ENCODE measurements around the gene S1PR2. TPM values are rescaled to one million over a fixed set of nuclear protein-coding genes. Genes with fewer than 3 reads are reported as not detected.

The S1PR2 gene
- total and polyA plus RNA-seq, 9 donors, result 3.6 to 25.9 (median 7.0) TPM

- no peak for DNase-seq
- intact Hi-C loops (cut with DNase I), result no loop called here
- TF ChIP-seq POLR2A (IDR thresholded peaks at IDR 0.05) (no peak), EP300 (IDR thresholded peaks at IDR 0.05) (no peak), CTCF (IDR thresholded peaks at IDR 0.05) (no peak)
- Histone ChIP-seq H3K27ac (no peak overlapping the region), H3K27me3 (no peaks in the 10 kb centered on the region), H3K9me3 (no peaks in the 10 kb centered on the region), H3K4me1 (ENCODE audit: insufficient read depth) (no peaks in the 10 kb centered on the region), H3K4me3 (no peak overlapping the region), H3K36me3 (no peaks in the 10 kb centered on the region)
- WGBS, 3 donors, result 76 to 93% (median 90%) methylated on average over 4 of the region's 4 CpGs
Observed at GRCh38 chr19:10235003-10235402, 3.9 kb upstream of the S1PR2 start.

- no peaks in the 10 kb centered on the region for H3K9me3 ChIP-seq
- no peak for TF ChIP-seq EP300 (IDR thresholded peaks at IDR 0.05)
- TF ChIP-seq POLR2A (IDR thresholded peaks at IDR 0.05), result no peak
- TF ChIP-seq CTCF (IDR thresholded peaks at IDR 0.05), result no peak
- H3K27me3 ChIP-seq, result no peaks in the 10 kb centered on the region
- no peak overlapping the region for H3K4me3 ChIP-seq
- DNase-seq, result no peak
- intact Hi-C loops (cut with DNase I), result no loop called here
- no peaks in the 10 kb centered on the region for H3K36me3 ChIP-seq
- no peak overlapping the region for H3K27ac ChIP-seq
- H3K4me1 ChIP-seq (ENCODE audit: insufficient read depth), result no peaks in the 10 kb centered on the region
- 77 to 83% (median 82%) methylated on average over 4 of the region's 4 CpGs for WGBS, 3 donors
Observed at GRCh38 chr19:10233946-10234345, 2.8 kb upstream of the S1PR2 start.

- H3K27me3 ChIP-seq, result no peaks in the 10 kb centered on the region
- no peak for DNase-seq
- peak overlapping the region; percentile 57 for H3K4me3 ChIP-seq
- no peak for TF ChIP-seq CTCF (IDR thresholded peaks at IDR 0.05)
- no peak for TF ChIP-seq EP300 (IDR thresholded peaks at IDR 0.05)
- TF ChIP-seq POLR2A (IDR thresholded peaks at IDR 0.05), result no peak
- no peaks in the 10 kb centered on the region for H3K9me3 ChIP-seq
- H3K36me3 ChIP-seq, result no peaks in the 10 kb centered on the region
- WGBS, 3 donors, result 70 to 73% (median 71%) methylated on average over 8 of the region's 8 CpGs
- no peak overlapping the region for H3K27ac ChIP-seq
- intact Hi-C loops (cut with DNase I), result no loop called here
- H3K4me1 ChIP-seq (ENCODE audit: insufficient read depth), result peaks cover 6% of the 10 kb centered on the region
Observed at GRCh38 chr19:10231612-10232228, 589 bp upstream of the S1PR2 start.

- Histone ChIP-seq H3K27ac (peak overlapping the region; percentile 56 to 86), H3K9me3 (no peaks in the 10 kb centered on the region), H3K4me3 (peak overlapping the region; percentile 57), H3K4me1 (ENCODE audit: insufficient read depth) (peaks cover 10% of the 10 kb centered on the region), H3K36me3 (no peaks in the 10 kb centered on the region), H3K27me3 (no peaks in the 10 kb centered on the region)
- peak; percentile 68 to 87 (median 74) for DNase-seq
- no peak for TF ChIP-seq CTCF (IDR thresholded peaks at IDR 0.05)
- peak; percentile 27 for TF ChIP-seq POLR2A (IDR thresholded peaks at IDR 0.05)
- WGBS, 3 donors, result 0 to 1% (median 1%) methylated on average over 50 to 70 of the region's 70 CpGs
- intact Hi-C loops (cut with DNase I), result no loop called here
Observed at GRCh38 chr19:10230173-10230860, 814 bp downstream of the S1PR2 start.

Measured in ovary (tissue), 9 donors.